ENCODE measurements around the gene ACAN.
A peak's percentile ranks its signal among the peaks of the same experiment; 100 is the strongest.

ACAN gene

DNA sequence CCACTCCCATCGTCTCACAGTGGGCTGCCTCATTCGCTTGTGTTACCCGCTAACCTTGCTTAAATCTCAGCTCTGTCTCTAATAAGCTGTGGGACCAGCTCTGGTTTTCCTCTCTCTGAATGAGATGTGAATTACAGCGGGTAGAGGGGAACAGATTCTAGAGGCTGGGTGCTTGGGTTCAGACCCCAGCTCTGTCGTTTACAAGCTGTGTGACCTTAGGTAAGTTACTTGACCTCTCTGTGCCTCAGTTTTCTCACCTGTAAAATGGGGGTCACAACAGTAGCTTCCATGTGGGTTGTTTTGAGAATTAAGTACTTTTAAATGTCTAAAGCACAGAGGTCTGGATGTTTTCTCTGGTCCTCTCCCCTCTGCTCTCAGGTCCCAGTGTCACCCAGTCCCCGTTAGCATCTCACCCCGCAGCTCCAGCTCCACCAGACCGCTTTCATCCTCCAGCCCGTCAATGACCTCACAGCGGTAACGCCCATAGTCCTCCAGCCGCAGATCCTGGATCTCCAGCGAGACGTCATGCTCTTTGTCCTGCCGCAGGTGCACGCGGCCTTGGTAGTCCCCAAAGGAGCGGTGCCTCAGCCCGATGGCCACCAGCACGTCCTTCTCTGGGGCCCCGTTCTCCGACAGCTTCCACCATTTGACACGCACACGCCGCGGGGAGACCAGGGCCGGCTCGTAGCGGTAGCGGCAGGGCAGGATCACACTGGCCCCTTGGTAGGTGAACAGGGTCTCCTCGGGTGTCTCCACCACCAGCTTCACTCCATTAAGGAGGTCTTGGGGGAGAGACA lies 77.9 kb downstream of the ACAN start:
- DNase-seq: no peak

GRCh38 chr15:88881775-88882174 lies 78.5 kb downstream of the ACAN start:
- no peak for DNase-seq

- DNase-seq: no peak
Measured at GRCh38 chr15:88882785-88883184, 79.5 kb downstream of the ACAN start.

DNA sequence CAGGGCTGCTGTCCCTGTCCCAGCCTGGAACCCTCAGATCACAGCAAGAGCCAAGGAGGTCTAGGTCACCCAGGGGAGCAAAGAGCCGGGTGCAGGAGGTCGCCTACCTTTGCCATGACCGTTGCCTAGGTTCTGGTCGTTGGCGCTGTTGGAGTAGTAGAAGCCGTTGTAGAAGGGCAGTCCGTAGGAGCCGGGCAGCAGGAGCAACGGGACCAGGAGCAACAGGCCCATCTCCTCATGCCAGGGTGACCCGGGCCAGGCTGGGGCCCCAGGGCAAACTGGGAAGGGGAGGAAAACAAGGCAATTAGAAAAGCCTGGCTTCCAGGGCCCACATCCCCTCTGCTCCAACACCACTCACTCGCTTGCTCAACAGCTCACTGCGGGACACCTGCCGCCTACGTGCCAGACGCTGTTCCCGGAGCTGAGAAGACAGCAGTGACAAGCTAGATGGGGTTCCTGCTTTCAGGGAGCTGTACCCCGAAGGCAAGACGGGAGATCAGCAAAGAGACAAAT lies 83.9 kb downstream of the ACAN start:
- no peak for DNase-seq

GRCh38 chr15:88888719-88889118 lies 85.5 kb downstream of the ACAN start:
- DNase-seq: no peak

- DNase-seq: no peak
Measured at GRCh38 chr15:88890495-88890894, 87.3 kb downstream of the ACAN start.

DNA sequence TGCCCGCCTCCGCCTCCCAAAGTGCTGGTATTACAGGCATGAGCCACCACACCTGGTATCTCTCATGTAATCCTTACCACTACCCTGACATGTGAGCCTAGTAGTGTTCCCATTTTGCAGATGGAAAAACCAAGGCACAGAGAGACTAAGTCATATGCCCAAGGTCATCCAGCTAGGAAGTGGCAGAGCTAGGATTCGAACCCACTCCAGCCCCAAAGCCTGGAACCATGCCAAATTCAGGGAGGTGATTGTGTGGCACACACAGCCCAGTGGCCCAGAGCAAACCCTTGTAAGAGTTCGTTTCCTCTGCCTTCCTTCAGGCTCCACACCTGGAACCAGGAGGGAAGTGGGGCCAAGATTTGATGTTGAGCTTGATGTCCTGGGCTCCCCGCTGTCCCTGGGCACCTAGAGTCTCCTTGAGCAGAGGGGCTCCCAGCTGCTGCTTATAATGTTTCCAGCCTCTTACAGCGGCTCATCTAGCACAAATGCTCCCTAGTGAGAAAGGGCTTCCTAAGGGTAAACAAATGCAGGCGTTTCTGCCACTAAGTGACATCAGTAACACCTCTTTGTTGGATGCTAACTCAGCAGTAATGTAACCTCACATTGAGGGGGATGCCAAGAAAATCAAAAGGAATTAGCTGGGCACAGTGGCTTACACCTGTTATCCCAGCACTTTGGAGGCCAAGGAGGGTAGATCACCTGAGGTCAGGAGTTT lies 88.5 kb downstream of the ACAN start:
- DNase-seq: peak; percentile 29

DNA sequence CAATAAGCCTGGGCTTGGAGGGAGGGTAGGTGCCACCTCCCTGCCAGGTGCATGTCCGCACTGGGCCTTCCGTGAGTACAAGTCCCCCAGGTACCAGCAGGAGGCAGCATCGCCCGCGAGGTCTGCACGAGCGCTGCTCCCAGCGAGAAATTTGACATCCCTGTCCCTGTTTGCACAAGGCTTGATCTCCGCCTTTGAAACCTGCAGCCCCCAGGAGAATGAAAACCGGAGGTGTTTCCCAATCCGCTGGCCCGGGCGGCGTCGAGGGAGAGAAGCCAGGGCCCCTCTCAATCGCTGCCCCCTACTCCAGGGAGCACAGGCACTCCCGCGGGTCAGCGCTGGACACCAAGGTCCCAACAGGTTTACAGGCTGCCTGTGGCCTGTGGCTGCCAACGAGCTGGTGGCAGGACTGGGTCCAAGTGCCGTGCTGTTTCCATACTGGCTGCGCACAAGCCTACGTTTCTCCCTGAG lies 91.1 kb downstream of the ACAN start:
- peak; percentile 10 for DNase-seq

DNA sequence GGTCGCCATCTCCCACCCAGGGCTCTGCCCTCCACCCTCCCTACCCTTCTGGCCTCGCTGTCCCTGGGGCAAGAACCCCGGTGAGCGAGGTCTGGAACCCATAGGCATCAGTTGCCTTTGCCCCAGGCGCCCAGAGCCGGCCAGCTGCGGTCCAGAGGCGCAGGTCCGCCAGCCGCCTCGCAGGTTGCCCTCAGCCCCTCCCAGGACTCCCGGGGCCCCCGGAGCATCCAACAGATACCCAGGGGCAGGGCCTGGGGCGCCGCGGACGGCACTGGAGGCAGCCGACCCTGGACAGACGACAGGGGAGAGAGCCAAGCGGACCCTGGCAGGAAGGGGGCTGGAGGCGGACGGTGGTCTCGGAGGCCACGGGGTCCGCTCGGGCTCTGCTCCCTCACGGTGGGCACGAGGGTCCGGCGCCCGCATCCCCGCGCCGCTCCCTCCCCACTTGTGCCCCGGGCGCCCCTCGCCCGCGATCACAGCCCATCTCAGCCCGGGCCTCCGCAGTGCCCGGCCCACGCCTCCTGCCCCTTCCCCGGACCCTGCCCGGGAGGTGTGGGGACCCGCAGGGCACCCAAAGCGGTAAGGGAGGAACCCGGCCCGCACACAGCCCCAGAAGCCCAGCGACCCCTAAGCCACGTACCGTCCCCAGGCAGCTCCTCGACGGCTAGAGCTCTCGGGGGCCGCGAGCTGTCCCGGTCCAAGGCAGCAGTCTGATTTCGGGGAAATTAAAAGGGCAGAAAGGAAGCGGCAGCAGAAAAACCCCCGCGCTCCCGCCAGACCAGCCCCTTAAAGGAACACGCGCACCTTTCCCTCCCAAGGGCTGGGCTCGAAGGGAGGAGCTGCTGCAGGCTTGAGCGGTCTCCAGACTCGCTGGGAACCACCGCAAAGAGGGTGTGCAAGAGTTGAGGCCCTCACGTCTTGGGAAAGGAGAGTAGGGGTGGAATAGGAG lies 91.9 kb downstream of the ACAN start, which contains the start of gene HAPLN3:
TSS of gene HAPLN3 (minus strand) at position 726 of the 949 bp plus-strand sequence. CDS start 8,246 bp downstream, outside the sequence.
- no peak for DNase-seq

DNA sequence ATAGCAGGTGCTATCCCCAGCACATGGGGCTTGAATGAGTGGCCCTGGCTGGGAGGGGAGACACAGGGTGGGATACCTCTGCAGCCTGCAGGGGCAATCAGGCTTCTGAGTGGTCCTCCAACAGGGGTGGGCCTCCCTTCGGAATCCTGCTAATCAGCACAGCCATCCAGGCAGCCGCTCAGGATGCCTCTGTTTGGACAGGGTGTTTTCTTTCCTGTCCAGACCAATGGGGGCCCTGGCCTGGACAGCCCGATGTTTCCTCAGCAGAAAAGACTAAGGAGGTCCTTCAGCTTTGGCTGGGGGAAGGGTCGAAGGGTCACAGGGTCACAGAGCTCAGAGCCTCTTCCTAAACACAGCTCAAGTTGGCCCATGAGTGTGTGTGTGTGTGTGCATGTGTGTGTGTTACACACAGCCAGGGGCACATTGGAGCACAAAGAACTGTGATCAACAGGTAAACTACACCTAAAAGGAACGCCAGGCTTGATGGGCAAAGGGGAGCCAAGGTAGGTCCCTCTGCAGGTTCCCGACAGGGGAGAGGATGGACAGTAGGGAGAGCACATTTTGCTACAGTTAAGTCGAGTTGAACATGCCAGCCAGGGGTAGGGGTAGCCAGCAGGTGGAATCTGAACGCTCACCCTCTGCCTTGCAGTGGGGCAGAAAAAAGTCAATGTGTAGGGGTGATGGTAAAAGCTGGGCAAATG lies 93.2 kb downstream of the ACAN start:
- no peak for DNase-seq

DNA sequence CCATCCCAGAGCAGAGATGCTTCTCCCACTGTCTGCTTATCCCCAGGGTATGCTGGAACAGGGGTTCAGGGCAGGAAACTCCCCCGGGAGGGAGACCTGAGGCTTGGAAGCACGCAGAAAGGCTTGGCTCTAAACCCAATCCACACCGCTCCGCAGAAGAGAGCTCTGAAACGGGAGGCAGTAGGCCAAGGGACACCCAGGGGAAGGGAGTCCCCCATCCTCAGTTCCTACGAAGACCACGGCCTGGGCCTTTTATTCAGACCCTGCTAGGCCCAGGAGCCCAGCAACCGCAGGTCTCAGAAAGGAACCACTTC lies 93.9 kb downstream of the ACAN start:
- no peak for DNase-seq

DNA sequence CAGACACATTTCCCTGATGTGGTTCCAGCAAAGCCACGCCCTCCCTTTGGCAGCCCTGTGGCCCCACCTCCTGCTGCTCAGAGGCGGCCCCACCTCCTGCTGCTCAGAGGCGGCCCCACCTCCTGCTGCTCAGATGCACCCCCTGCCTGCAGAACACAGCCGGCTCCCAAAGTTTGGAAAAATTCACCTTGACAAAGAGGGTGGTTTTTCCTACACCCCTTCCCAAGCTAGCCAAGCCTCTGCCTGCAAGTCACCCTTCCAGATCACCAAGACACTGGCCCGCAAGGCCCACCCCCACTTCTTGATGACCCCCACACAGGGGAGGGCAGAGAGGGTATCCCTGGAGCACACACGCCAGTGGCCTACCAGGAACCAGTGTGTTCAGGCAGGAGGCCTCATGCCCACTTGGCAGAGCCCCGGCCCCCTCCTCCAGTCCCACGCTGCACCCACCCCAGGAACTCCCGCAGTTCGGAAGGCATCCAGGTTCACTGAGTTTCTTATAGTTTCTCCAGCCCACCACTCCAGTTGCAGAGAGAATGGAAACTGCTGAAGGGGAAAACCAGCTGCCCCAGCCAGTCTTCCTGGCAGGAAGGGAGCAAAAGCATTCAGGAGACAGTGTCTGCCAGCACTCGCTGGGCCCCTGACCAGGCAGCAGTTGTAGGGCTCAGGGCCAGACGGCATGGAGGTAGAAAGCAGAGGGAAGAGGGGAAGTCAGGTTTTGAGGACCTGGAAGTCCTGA lies 94.4 kb downstream of the ACAN start:
- DNase-seq: peak; percentile 78

GRCh38 chr15:88898736-88899135 lies 95.5 kb downstream of the ACAN start:
- no peak for DNase-seq

DNA sequence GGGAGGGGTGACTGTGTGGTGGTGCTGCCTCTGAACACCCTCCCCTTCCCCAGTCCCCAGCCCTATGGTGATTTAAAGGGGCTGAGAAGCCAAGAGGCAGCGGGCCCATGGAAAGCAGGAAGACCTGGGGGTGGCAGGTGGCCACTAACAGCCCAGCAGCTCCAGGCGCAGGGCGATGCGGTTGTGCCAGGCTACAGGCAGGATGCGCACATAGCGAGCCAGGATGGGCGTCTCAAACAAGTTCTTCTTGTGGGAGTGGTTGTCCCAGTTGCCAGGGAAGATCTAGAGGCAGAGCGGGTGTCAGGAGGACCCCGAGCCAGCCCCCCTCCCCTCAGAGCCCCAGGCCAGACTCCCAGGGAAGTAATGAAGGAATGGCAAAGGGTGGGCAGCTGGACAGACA lies 96.0 kb downstream of the ACAN start:
- no peak for DNase-seq

DNA sequence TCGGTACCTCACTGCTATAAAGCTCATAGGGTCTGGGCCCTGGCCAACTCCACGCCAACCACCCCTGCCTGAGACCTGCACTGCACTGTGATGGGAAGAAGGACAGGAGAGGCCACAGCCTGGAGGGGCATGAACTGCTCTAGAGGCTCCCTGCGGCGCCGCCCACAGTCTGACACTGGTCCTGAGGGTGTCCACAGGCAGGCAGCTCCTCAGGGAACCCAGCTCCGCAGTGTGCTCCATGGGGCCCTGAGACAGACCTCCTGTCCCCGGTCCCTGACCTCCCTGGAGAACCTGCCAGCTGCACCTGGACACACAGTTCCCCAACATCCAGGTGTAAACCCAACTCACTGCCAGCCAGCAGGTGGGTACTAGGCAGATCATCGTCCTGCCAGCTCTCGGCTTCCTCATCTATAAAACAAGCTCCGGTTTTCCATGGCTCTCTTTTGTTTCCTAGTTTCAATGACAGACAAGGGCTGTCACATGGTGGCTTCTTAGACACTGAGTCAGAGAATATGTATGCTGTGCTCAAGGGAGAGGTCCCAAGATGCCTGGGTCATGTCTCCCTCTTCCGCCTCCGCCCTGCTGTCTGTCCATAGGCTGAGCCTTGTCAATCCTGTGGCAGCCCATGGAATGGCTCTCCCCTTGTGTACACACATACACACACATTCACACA lies 97.2 kb downstream of the ACAN start:
- no peak for DNase-seq

GRCh38 chr15:88900982-88901418 lies 97.8 kb downstream of the ACAN start:
- DNase-seq: no peak

- DNase-seq: no peak
Measured at GRCh38 chr15:88901508-88902220, 98.4 kb downstream of the ACAN start.

- DNase-seq: no peak
Measured at GRCh38 chr15:88902221-88902835, 99.1 kb downstream of the ACAN start.

DNA sequence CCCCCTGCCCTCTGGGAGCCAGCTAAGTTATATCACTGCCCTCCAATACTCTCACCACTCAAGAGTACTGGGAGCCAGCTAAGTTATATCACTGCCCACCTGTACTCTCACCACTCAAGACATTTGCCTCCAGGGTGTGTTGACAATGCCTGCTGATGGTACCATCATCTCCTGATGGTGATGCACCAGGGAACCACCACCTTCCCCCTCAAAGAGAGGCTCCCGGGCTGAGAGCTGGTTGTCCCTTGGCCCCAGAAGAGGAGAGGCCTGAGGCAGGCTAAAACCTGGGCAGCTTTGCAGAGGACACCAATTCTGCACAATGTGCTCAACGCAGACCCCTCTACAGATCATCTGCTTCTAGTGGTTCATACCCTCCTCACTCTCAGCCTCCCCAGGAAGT lies 99.6 kb downstream of the ACAN start:
- no peak for DNase-seq

DNA sequence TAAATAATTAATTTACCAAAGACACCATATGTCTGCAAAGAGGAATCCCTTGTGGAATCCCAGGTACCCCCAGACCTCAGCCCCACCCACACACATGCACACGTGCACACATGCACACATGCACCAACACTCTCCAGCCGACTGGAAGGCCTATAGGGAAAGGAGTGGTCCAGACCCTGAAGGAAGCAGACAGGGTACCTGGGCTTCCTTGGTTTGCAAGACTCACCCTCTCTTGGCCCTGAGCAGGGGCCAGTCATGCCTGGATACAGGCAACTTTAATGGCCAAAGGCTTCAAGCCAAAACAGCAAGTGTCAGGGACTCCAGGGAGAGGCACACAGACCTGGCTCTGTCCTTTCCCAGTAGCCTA lies 101.0 kb downstream of the ACAN start:
- DNase-seq: no peak
